PC-3 (cell line): ENCODE data around the gene RIMBP2. TPM values are rescaled to one million over a fixed set of nuclear protein-coding genes. Genes with fewer than 3 reads are reported as not detected.

Experiments used
- ATAC-seq: fragments of 200-7000 bp; cut with Tn5 transposase; 2 replicates; pipeline ENCODE4 v1.9.1; 2020; ENCODE audit warnings: mild to moderate bottlenecking, moderate library complexity
- BruUV-seq: library from RNA; stranded (reverse); fragments of 400-500 nt; replicated peaks from 2 replicates; lab custom pipeline; 2021; lab: Mats Ljungman, UMichigan
- CTCF ChIA-PET: fragments of 300-600 bp; sonication (Branson Sonifier 250); formaldehyde crosslinking; loops from one replicate; lab custom pipeline; 2022; ENCODE audit warnings: antibody characterized with exemption; lab: Charles Lee
- POLR2A ChIA-PET: fragments of 300-600 bp; sonication (Branson Sonifier 250); formaldehyde crosslinking; loops from one replicate; lab custom pipeline; 2022; ENCODE audit warnings: antibody characterized with exemption; ENCODE audit not compliant: unreplicated experiment; lab: Charles Lee
- DNase-seq: peaks from one replicate; pipeline ENCODE4 v3.0.0-alpha.2; 2015
- H2AFZ ChIP-seq: fragments of 300-600 bp; sonication (generic); 2 replicates; pipeline ENCODE4 v1.6.0; 2016; ENCODE audit warnings: antibody characterized with exemption, low read length
- H3F3A ChIP-seq: fragments of 300-600 bp; sonication (generic); one replicate; pipeline ENCODE4 v1.6.0; 2017; ENCODE audit warnings: antibody characterized with exemption, low read length, control low read depth, mild to moderate bottlenecking; ENCODE audit not compliant: unreplicated experiment
- H3K27ac ChIP-seq: fragments of 300-600 bp; sonication (generic); 2 replicates; pipeline ENCODE4 v1.5.1; 2016; ENCODE audit warnings: mild to moderate bottlenecking, low read length
- H3K27me3 ChIP-seq: fragments of 300-600 bp; sonication (generic); 2 replicates; pipeline ENCODE4 v1.6.1; 2016; ENCODE audit warnings: low read length, mixed read lengths
- H3K36me3 ChIP-seq: fragments of 300-600 bp; sonication (generic); 2 replicates; pipeline ENCODE4 v1.6.1; 2016; ENCODE audit warnings: low read depth, mixed run types, low read length, mixed read lengths
- H3K4me1 ChIP-seq: fragments of 300-600 bp; sonication (generic); 2 replicates; pipeline ENCODE4 v1.5.1; 2016; ENCODE audit warnings: low read length; ENCODE audit not compliant: insufficient read depth
- H3K4me2 ChIP-seq: fragments of 300-600 bp; sonication (generic); 2 replicates; pipeline ENCODE4 v1.6.0; 2016; ENCODE audit warnings: low read length
- H3K4me3 ChIP-seq: fragments of 300-600 bp; sonication (generic); 2 replicates; pipeline ENCODE4 v1.5.1; 2016; ENCODE audit warnings: mild to moderate bottlenecking, low read length, mixed read lengths
- H3K79me2 ChIP-seq: fragments of 300-600 bp; sonication (generic); 2 replicates; pipeline ENCODE4 v1.6.1; 2017; ENCODE audit warnings: low read length, mixed read lengths
- H3K9ac ChIP-seq: fragments of 300-600 bp; sonication (generic); 2 replicates; pipeline ENCODE4 v1.6.0; 2016; ENCODE audit warnings: mild to moderate bottlenecking, low read length
- H3K9me2 ChIP-seq: fragments of 300-600 bp; sonication (generic); replicated peaks from 2 replicates; pipeline ENCODE4 v1.6.1; 2016; ENCODE audit warnings: mixed run types, low read length, mixed read lengths
- H3K9me3 ChIP-seq: fragments of 300-600 bp; sonication (generic); 2 replicates; pipeline ENCODE4 v1.6.1; 2016; ENCODE audit warnings: low read length, mixed read lengths
- H4K20me1 ChIP-seq: fragments of 300-600 bp; sonication (generic); 2 replicates; pipeline ENCODE4 v1.6.1; 2016; ENCODE audit warnings: low read length, mixed read lengths
- EZH2 ChIP-seq: fragments of 300-600 bp; sonication (generic); IDR thresholded peaks from one replicate; pipeline ENCODE4 v1.6.1; 2017; ENCODE audit warnings: antibody characterized with exemption, mild to moderate bottlenecking, low read length; ENCODE audit not compliant: unreplicated experiment
- EZH2phosphoT487 ChIP-seq: fragments of 300-600 bp; sonication (generic); IDR thresholded peaks from 2 replicates; pipeline ENCODE4 v1.6.1; 2018; ENCODE audit warnings: mild to moderate bottlenecking, antibody characterized with exemption, low read length, borderline replicate concordance
- intact Hi-C: fragments of 100-400 bp; cut with micrococcal nuclease; formaldehyde crosslinking; loops from 2 replicates; pipeline ENCODE4 v1.9.0; 2023
- total RNA-seq: library from RNA; depleted of rRNA; stranded (reverse); fragments of >200 nt; gene quantifications from 2 replicates; pipeline ENCODE4 v1.2.3, GENCODE V29; 2014
- TF ChIP-seq, protein P1 (sequence below): fragments of 300-600 bp; sonication (generic); conservative IDR thresholded peaks from 2 replicates; pipeline ENCODE4 v1.5.1; 2017; ENCODE audit warnings: antibody characterized with exemption, low read depth, mild to moderate bottlenecking, low read length

Gene RIMBP2
- total RNA-seq, 1 experiment from 2014 or later = not detected

DNA sequence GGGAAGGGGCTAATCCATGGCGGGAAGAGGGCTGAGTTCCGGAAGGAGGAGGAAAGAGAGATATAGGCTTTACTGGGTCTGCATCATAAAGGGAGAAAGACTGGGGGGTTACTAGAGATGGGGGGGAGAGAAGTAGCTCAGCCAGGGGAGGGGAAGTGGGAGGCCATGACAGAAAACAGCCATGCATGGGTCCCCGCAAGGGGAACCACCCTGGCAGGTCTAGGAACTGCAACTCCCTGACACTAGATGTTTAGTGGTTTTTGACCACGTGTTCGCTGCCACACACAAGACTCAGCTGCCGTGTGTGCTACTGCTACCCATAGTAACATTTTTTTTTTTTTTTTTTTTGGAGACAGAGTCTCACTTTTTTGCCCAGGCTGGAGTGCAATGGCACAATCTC, 145.0 kb downstream of the RIMBP2 start:
- TF ChIP-seq, protein P1, sequence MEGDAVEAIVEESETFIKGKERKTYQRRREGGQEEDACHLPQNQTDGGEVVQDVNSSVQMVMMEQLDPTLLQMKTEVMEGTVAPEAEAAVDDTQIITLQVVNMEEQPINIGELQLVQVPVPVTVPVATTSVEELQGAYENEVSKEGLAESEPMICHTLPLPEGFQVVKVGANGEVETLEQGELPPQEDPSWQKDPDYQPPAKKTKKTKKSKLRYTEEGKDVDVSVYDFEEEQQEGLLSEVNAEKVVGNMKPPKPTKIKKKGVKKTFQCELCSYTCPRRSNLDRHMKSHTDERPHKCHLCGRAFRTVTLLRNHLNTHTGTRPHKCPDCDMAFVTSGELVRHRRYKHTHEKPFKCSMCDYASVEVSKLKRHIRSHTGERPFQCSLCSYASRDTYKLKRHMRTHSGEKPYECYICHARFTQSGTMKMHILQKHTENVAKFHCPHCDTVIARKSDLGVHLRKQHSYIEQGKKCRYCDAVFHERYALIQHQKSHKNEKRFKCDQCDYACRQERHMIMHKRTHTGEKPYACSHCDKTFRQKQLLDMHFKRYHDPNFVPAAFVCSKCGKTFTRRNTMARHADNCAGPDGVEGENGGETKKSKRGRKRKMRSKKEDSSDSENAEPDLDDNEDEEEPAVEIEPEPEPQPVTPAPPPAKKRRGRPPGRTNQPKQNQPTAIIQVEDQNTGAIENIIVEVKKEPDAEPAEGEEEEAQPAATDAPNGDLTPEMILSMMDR = no peak
- TF ChIP-seq EZH2 = no peak
- TF ChIP-seq EZH2phosphoT487 = no peak
- CTCF ChIA-PET = no interaction called here
- no peak for ATAC-seq
- H4K20me1 ChIP-seq = no peaks in the 10 kb centered on the region
- H2AFZ ChIP-seq = no peak overlapping the region
- POLR2A ChIA-PET = no interaction called here
- H3K9me3 ChIP-seq = no peaks in the 10 kb centered on the region
- H3K36me3 ChIP-seq = no peaks in the 10 kb centered on the region
- H3F3A ChIP-seq = no peaks in the 10 kb centered on the region
- no peak for DNase-seq
- H3K4me3 ChIP-seq = no peak overlapping the region
- no TSS peak for BruUV-seq
- H3K27me3 ChIP-seq = no peaks in the 10 kb centered on the region
- H3K27ac ChIP-seq = no peak overlapping the region
- no peak overlapping the region for H3K9ac ChIP-seq
- no peaks in the 10 kb centered on the region for H3K79me2 ChIP-seq
- no peak overlapping the region for H3K4me2 ChIP-seq
- intact Hi-C loops = no loop called here
- no peaks in the 10 kb centered on the region for H3K9me2 ChIP-seq
- H3K4me1 ChIP-seq = no peaks in the 10 kb centered on the region

GRCh38 chr12:130569521-130569920, 146.6 kb downstream of the RIMBP2 start:
- H3K9me3 ChIP-seq = no peaks in the 10 kb centered on the region
- H3K4me2 ChIP-seq = no peak overlapping the region
- no peak overlapping the region for H2AFZ ChIP-seq
- no peak overlapping the region for H3K9ac ChIP-seq
- H3F3A ChIP-seq = no peaks in the 10 kb centered on the region
- POLR2A ChIA-PET = no interaction called here
- no TSS peak for BruUV-seq
- no peak for DNase-seq
- H3K27me3 ChIP-seq = no peaks in the 10 kb centered on the region
- TF ChIP-seq EZH2phosphoT487 = no peak
- TF ChIP-seq EZH2 = no peak
- TF ChIP-seq, protein P1 = no peak
- no peaks in the 10 kb centered on the region for H3K9me2 ChIP-seq
- H3K36me3 ChIP-seq = no peaks in the 10 kb centered on the region
- H3K79me2 ChIP-seq = no peaks in the 10 kb centered on the region
- H4K20me1 ChIP-seq = no peaks in the 10 kb centered on the region
- CTCF ChIA-PET = no interaction called here
- no peak overlapping the region for H3K4me3 ChIP-seq
- no peaks in the 10 kb centered on the region for H3K4me1 ChIP-seq
- ATAC-seq = no peak
- no peak overlapping the region for H3K27ac ChIP-seq
- intact Hi-C loops = no loop called here

DNA sequence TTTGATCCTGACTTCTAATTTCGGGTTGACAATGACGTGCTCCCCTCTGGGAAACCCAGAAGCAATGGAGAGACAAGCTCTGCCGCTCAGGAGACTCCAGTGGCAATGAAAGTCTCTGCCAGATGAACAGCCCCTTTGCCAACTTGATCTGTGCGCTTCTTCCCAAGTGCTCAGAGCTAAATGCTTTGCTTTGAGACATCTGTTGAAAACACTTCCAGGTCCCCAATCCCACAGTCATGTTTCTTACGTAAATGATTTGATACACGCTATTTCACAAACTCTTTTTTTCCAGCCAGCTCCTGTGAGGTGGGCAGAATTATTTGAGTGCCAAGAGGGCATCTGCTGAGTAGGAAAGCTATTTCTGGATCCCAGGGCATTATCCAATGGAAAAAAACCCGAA, 147.6 kb downstream of the RIMBP2 start:
- BruUV-seq = no TSS peak
- Histone ChIP-seq H3K4me1 (no peaks in the 10 kb centered on the region), H3K27me3 (no peaks in the 10 kb centered on the region), H3K9ac (no peak overlapping the region), H3K9me2 (no peaks in the 10 kb centered on the region), H3K36me3 (no peaks in the 10 kb centered on the region), H3K4me2 (no peak overlapping the region), H3F3A (no peaks in the 10 kb centered on the region), H3K79me2 (no peaks in the 10 kb centered on the region), H4K20me1 (no peaks in the 10 kb centered on the region), H2AFZ (no peak overlapping the region), H3K27ac (no peak overlapping the region), H3K4me3 (no peak overlapping the region), H3K9me3 (no peaks in the 10 kb centered on the region)
- DNase-seq = no peak
- ChIA-PET CTCF (no interaction called here), POLR2A (no interaction called here)
- intact Hi-C loops = no loop called here
- TF ChIP-seq, protein P1 = no peak
- TF ChIP-seq EZH2 = no peak
- TF ChIP-seq EZH2phosphoT487 = no peak
- no peak for ATAC-seq
